ENCODE measurements around the gene VSIG8.

Gene VSIG8

DNA sequence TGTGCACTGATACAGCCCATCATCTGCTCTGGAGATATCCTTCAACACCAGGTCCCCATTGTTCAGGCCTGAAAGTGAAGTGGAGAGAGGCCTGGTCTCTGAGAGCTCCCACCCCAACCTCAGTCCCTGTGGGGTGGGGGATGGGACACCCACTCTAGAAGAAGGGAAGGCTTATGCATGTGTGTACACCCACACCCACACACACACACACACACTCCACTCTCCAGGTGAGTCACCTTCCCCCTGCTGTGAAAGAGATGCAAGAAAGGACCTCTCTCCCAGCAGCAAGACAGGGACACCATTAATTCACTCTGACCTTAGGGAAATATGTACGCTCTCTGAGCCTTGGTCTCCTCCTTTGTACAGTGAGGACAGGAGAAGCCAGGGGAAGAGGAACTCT lies 5.9 kb downstream of the VSIG8 start:
- no peak for DNase-seq (ENCODE audit: low read depth in 2 of 2)

DNA sequence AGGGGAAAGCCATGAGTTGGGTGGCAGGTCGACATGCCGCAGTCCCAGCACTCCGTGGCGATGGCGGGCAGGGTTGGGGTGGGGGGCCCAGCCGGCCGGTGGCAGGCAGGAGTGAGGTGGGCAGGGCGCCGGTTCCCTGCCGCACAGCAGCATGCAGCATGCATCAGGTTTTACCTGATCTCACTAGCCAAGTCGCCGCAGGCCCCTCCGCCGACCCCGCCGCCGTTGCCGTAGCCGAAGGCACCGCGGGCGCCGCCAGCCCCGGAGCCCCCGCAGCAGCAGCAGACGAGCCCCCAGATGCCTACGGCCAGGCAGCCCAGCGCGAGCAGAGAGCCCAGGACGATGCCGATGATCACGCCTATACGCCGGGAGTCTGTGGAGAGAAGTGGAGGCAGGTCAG lies 6.7 kb downstream of the VSIG8 start:
- no peak for DNase-seq (ENCODE audit: low read depth in 2 of 2)

DNA sequence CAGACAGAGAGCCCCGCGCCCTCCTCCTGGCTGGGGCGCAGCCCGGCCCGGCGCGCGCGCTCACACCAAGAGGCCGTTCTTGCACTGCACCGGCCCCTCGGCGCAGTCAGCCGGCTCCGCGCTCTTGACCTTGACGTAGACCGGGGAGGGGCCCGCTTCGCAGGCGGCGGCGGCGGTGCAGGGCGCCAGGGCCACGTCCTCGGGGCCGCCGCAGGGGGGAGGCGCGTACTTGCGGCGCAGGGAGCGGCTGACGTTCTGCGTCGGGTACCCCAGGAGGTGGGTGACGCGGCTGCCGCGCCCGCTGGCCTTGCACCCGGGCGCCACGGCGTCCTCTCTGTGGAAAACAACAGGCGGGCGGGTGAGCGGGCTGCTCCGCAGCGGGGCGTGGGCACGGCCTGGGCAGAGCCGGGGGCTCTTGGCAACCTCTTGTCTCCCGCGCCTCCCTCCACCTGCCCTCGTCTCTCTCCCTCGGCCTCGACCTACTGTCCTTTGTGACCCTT lies 7.7 kb downstream of the VSIG8 start:
- peak; percentile 61 to 73 for DNase-seq (ENCODE audit: low read depth in 2 of 2)

DNA sequence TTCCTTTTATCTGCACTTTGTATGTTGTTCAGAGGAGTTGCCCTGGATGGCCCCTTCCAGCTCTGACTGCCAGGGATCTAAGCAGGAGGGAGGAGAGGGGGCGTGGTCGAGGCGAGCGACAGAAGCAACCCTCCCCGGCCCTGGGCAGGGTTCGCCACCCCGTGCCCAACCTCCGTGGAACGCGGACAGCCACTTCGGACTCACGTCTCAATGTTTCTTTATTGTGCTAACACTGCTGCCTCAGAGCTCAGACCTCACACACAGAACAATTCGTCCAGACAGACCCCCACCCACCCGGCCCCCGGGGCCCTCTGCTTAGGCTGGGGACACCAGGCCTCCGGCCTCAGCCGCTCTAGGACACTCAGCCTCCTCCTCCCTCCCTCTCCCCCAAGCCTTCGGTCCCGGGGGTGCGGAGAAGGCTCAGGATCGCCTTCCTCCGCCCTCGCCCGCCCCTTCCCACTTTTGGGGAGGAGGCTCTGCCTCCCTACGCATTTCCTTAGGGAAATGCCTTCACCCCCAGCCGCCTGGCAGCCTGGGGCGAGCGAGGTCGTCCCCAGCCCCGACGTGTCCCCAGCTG lies 8.3 kb downstream of the VSIG8 start:
- peak in 1 of 2 donors; percentile 25 for DNase-seq (ENCODE audit: low read depth in 2 of 2)

GRCh38 chr1:159853417-159854115 lies 8.9 kb downstream of the VSIG8 start:
- no peak for DNase-seq (ENCODE audit: low read depth in 2 of 2)

DNA sequence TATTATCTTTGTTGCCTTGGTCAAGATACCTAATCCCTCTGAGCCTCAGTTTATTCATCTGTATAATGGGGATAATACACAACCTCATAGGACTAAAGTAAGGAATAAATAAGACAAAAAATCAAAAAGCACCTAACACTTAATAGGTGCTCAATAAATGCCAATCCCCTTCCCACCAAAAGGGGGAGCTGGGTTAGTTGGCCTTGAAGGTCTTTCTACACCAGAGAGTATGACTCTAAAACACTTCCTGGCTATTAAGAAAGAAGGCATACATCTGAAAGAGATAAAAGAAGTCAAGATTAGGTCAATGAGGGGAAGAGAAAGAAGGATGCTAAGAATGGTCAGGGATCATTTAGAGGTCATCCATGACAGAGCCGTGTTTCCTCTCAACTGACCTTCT lies 11.1 kb downstream of the VSIG8 start:
- DNase-seq (ENCODE audit: low read depth in 2 of 2): no peak

GRCh38 chr1:159849626-159850366 lies 12.7 kb downstream of the VSIG8 start:
- DNase-seq (ENCODE audit: low read depth in 2 of 2): no peak

DNA sequence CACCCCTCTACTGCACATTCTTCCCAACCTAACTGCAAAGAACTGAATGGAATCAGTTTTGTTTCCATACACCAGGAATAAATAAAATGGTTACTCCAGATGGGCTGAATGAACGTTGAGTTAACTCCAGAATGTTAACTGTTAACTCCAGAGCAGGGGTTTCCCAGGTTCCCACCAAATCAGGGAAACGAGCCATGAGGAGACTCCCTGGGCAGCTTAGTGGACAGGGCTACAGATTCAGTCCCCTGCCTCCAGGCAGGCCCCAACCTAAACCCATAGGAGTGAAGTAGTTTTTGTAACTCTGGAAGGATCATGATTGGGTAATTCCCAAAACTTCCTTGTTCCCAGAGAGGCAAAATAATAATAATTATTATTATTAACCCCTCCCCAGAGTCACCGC lies 14.1 kb downstream of the VSIG8 start:
- DNase-seq (ENCODE audit: low read depth in 2 of 2): no peak

GRCh38 chr1:159847231-159847630 lies 15.2 kb downstream of the VSIG8 start:
- DNase-seq (ENCODE audit: low read depth in 2 of 2): no peak

- no peak for DNase-seq (ENCODE audit: low read depth in 2 of 2)
These were observed 16.5 kb downstream of the VSIG8 start for GRCh38 chr1:159845751-159846629.

DNA sequence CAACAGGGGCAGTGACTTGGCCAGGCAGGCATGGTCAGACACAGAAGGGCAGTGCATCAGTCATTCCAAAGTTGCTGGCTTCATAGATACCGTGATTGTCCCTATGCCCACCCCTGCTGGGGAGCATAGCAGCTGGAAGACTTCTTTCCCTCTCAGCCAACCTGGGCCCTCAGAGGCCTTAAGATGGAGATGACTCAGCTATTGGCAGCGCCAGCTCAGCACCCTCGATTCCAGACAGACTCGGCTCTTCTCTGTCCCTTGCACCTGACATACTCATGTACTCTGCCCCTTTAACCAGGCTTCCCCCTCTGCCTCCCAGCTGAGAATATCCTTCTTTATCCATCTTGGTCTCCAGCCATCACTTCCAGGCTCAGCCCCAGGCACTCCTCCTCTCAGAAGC lies 19.0 kb downstream of the VSIG8 start:
- no peak for DNase-seq (ENCODE audit: low read depth in 2 of 2)

GRCh38 chr1:159841749-159842148 lies 20.7 kb downstream of the VSIG8 start:
- DNase-seq (ENCODE audit: low read depth in 2 of 2): no peak

DNA sequence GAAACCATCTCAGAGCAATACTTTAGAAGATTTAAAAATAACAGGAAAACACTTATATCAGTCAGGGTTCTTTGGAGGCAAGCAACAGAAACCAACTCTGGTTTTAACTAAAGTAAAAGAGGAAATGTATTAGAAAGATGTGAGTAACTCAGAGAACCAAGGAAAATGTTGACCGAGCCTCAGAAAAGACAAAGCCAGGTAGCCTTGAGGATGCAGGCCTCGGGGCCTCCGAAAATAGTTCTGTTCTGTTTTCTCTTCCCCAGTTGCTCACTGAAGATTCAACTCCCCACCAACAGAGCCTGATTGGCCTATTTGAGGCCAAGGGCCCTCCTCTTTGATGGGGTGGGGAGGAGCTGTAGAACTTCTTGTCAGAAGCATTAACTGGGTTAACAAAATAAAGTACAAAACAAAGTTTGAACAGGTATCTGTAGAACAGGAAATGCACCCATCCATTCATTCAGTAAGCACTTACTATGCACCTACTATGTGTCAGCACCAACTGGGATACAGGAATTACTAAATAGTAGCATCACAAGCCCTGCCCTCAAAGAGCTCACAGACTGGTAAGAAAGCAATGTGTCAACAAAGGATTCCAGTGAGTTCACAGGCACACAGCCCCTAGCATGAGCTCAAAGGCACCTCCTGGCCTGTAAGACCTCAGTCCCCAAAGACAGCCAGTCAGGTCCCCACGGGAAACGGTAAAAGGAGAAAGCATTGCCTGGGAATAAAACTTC lies 23.2 kb downstream of the VSIG8 start:
- DNase-seq (ENCODE audit: low read depth in 2 of 2): no peak

DNA sequence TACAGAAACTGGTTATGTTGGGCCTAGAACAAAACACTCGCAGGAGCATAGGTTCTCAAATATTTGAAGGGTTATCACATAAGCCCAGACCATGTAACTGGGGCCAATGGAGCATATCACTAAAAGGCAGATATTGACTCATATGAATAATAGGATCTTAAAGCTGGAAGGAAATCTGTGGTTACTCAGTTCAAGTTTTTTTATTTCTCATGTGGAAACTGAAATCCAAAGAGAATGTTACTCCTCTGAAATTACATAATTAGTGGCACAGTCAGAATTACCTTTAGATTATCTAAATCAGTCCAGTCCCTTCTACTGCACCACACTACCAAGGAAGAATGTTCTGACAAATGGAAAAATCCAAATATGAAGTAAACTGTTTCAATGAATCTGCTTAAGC lies 23.7 kb downstream of the VSIG8 start:
- no peak for DNase-seq (ENCODE audit: low read depth in 2 of 2)

DNA sequence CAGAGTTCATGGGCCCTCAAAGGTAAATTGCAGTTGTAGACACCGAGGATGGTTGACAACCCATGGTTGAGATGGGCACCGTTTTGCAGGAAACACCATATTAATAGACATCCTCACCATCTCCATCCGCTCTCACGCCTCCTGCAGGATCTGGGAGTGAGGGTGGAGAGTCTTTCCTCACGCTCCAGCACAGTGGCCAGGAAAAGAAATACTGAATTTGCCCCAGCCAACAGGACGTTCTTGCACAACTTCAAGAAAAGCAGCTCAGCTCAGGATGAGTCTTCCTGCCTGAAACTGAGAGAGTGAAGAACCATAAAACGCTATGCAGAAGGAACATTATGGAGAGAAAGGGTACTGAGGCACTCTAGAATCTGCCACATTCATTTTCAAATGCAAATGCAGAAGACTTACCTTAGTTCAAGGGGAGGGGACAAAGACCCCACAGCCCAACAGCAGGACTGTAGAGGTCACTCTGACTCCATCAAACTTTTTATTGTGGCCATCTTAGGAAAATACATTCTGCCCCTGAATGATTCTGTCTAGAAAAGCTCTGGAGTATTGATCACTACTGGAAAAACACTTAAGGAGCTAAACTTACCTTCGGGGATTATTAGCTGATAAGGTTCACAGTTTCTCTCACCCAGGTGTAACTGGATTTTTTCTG lies 26.5 kb downstream of the VSIG8 start:
- no peak for DNase-seq (ENCODE audit: low read depth in 2 of 2)

- no peak for DNase-seq (ENCODE audit: low read depth in 2 of 2)
These were observed 27.1 kb downstream of the VSIG8 start for GRCh38 chr1:159835356-159835755.

GRCh38 chr1:159832309-159832708 lies 30.1 kb downstream of the VSIG8 start:
- no peak for DNase-seq (ENCODE audit: low read depth in 2 of 2)

- no peak for DNase-seq (ENCODE audit: low read depth in 2 of 2)
These were observed 30.9 kb downstream of the VSIG8 start for GRCh38 chr1:159831412-159832141.

- no peak for DNase-seq (ENCODE audit: low read depth in 2 of 2)
These were observed 31.7 kb downstream of the VSIG8 start for GRCh38 chr1:159830722-159831121.

Measured in stimulated activated CD4-positive, alpha-beta T cell treated with anti-CD3 and anti-CD28 coated beads, Interleukin-4, amount 100 ng/mL, for 48 hours (primary cell).